GM21825 (cell line): ENCODE measurements around the gene SKP1.
"Not testable (repeated sequence)": the region's sequence is repeated elsewhere in the genome, so short reads cannot be mapped to it uniquely, and the experiment has no call there.

Source experiments
- ATAC-seq: cut with Tn5 transposase; IDR thresholded peaks from one replicate; pipeline ENCODE4 v1.9.1; 2021; ENCODE audit warnings: mild to moderate bottlenecking, moderate library complexity; ENCODE audit not compliant: unreplicated experiment

SKP1 gene

GRCh38 chr5:134178096-134178419 is 1.3 kb upstream of the SKP1 start:
- no peak for ATAC-seq

GRCh38 chr5:134177369-134178095 is 782 bp upstream of the SKP1 start:
- ATAC-seq, result no peak

GRCh38 chr5:134175921-134176510 is 734 bp downstream of the SKP1 start:
- ATAC-seq, result peak; percentile 16

GRCh38 chr5:134174841-134175839 is 1.6 kb downstream of the SKP1 start:
- ATAC-seq, result no peak

GRCh38 chr5:134171972-134172371 is 4.8 kb downstream of the SKP1 start:
- no peak for ATAC-seq

- ATAC-seq, result no peak
Measured at GRCh38 chr5:134162592-134162991, 14.2 kb downstream of the SKP1 start.

- ATAC-seq, result no peak
Measured at GRCh38 chr5:134161513-134162395, 15.0 kb downstream of the SKP1 start.

GRCh38 chr5:134153657-134154056 is 23.1 kb downstream of the SKP1 start:
- no peak for ATAC-seq

- no peak for ATAC-seq
Measured at GRCh38 chr5:134153241-134153640, 23.5 kb downstream of the SKP1 start.

GRCh38 chr5:134152173-134152832 is 24.4 kb downstream of the SKP1 start:
- ATAC-seq, result not testable (repeated sequence)

GRCh38 chr5:134151723-134152122 is 25.0 kb downstream of the SKP1 start:
- ATAC-seq, result no peak

GRCh38 chr5:134149571-134150303 is 27.0 kb downstream of the SKP1 start:
- ATAC-seq, result no peak

GRCh38 chr5:134148986-134149539 is 27.7 kb downstream of the SKP1 start:
- ATAC-seq, result no peak

GRCh38 chr5:134148316-134148715 is 28.4 kb downstream of the SKP1 start:
- no peak for ATAC-seq

GRCh38 chr5:134146651-134147518 is 29.9 kb downstream of the SKP1 start:
- ATAC-seq, result no peak

GRCh38 chr5:134145779-134146581 is 30.8 kb downstream of the SKP1 start:
- no peak for ATAC-seq

GRCh38 chr5:134145041-134145757 is 31.6 kb downstream of the SKP1 start:
- no peak for ATAC-seq
